NCI-H1930 (cell line): ENCODE results near the gene TCEA3.

Experiments
- DNase-seq, 2 experiments: peaks; one replicate each; lab custom pipeline; 2025; lab: John Stamatoyannopoulos, UW

TCEA3 gene

GRCh38 chr1:23367791-23368561 lies 56.6 kb downstream of the TCEA3 start:
- DNase-seq, result peak; percentile 98 to 99

GRCh38 chr1:23367451-23367790 lies 57.1 kb downstream of the TCEA3 start:
- DNase-seq, result no peak

- DNase-seq, result no peak
These were observed 58.0 kb downstream of the TCEA3 start for GRCh38 chr1:23366598-23366997.

GRCh38 chr1:23366146-23366545 lies 58.4 kb downstream of the TCEA3 start:
- no peak for DNase-seq

- DNase-seq, result no peak
These were observed 62.3 kb downstream of the TCEA3 start for GRCh38 chr1:23362218-23362713.

- DNase-seq, result no peak
These were observed 66.2 kb downstream of the TCEA3 start for GRCh38 chr1:23358310-23358875.

GRCh38 chr1:23357138-23357908 lies 67.2 kb downstream of the TCEA3 start:
- no peak for DNase-seq

- no peak for DNase-seq
These were observed 67.9 kb downstream of the TCEA3 start for GRCh38 chr1:23356471-23357137.

GRCh38 chr1:23354245-23354644 lies 70.3 kb downstream of the TCEA3 start:
- DNase-seq, result no peak

GRCh38 chr1:23352096-23352695 lies 72.4 kb downstream of the TCEA3 start:
- no peak for DNase-seq

- DNase-seq, result no peak
These were observed 78.6 kb downstream of the TCEA3 start for GRCh38 chr1:23345920-23346319.

- no peak for DNase-seq
These were observed 79.5 kb downstream of the TCEA3 start for GRCh38 chr1:23344987-23345472.

GRCh38 chr1:23344111-23344986 lies 80.2 kb downstream of the TCEA3 start, which contains the start of gene HNRNPR:
Gene HNRNPR (minus strand): TSS chr1:23344284. CDS start chr1:23341008, 3,276 bp downstream.
- DNase-seq, result peak; percentile 98 to 99

- no peak for DNase-seq
These were observed 81.1 kb downstream of the TCEA3 start for GRCh38 chr1:23343221-23344110.

GRCh38 chr1:23341931-23342692 lies 82.4 kb downstream of the TCEA3 start:
- DNase-seq, result no peak

- no peak for DNase-seq
These were observed 84.9 kb downstream of the TCEA3 start for GRCh38 chr1:23339632-23340031.

- no peak for DNase-seq
These were observed 86.7 kb downstream of the TCEA3 start for GRCh38 chr1:23337869-23338268.

- DNase-seq, result no peak
These were observed 92.8 kb downstream of the TCEA3 start for GRCh38 chr1:23331713-23332112.
